Uterus (tissue), 2 donors: ENCODE measurements around the gene ADAMTS9.

Experiments
- POLR2A ChIP-seq, 2 donors: fragments of 450-650 bp; IDR thresholded peaks; one replicate each; pipeline ENCODE4 v1.6.1; 2016; ENCODE audit warnings: antibody characterized with exemption in 2 of 2, mild to moderate bottlenecking in 1 of 2, moderate library complexity in 1 of 2
- TF ChIP-seq, protein P1 (sequence below), 4 experiments: fragments of 200-600 bp in 2 of 4; fragments of 450-650 bp in 2 of 4; sonication (generic) in 2 of 4; IDR thresholded peaks; one replicate each; pipeline ENCODE4 v1.5.1; 2016 to 2019; ENCODE audit warnings: antibody characterized with exemption in 4 of 4, mild to moderate bottlenecking in 2 of 4, moderate library complexity in 1 of 4

DNA sequence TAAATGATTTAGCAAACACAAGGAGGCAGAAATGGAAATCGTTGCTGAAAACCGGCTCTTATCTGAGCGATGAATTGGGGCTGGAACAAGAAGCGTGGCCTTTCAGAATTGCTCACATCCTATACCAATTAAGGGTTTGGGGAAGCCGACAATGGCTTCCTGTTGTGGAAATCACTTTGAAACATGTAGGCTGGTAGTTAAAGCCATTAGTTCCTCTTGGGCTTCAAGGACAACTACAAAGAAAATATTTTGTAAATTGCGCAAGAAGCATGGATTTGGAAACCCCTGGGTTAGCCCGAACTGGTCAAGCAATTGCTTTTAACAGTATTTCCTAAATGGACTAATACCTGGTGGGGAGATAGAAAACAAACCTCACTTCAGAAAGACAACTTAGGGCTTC lies 182.4 kb downstream of the ADAMTS9 start:
- TF ChIP-seq, protein P1, sequence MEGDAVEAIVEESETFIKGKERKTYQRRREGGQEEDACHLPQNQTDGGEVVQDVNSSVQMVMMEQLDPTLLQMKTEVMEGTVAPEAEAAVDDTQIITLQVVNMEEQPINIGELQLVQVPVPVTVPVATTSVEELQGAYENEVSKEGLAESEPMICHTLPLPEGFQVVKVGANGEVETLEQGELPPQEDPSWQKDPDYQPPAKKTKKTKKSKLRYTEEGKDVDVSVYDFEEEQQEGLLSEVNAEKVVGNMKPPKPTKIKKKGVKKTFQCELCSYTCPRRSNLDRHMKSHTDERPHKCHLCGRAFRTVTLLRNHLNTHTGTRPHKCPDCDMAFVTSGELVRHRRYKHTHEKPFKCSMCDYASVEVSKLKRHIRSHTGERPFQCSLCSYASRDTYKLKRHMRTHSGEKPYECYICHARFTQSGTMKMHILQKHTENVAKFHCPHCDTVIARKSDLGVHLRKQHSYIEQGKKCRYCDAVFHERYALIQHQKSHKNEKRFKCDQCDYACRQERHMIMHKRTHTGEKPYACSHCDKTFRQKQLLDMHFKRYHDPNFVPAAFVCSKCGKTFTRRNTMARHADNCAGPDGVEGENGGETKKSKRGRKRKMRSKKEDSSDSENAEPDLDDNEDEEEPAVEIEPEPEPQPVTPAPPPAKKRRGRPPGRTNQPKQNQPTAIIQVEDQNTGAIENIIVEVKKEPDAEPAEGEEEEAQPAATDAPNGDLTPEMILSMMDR (IDR thresholded peaks at IDR 0.05) = no peak
- no peak for TF ChIP-seq POLR2A (IDR thresholded peaks at IDR 0.05)
